A549 treated with AZD9567 at 1 μM for 4 hours (cell line): ENCODE results near the gene PROX2. TPM values are rescaled to one million over a fixed set of nuclear protein-coding genes. Genes with fewer than 3 reads are reported as not detected.

Source experiments
- total RNA-seq: library from RNA; stranded (reverse); fragments of 200-300 nt; extraction: Qiagen RNA extraction; gene quantifications from 5 replicates; pipeline ENCODE4 v1.2.3, GENCODE V29; 2022; ENCODE audit not compliant: insufficient read depth

The PROX2 gene, protein sequence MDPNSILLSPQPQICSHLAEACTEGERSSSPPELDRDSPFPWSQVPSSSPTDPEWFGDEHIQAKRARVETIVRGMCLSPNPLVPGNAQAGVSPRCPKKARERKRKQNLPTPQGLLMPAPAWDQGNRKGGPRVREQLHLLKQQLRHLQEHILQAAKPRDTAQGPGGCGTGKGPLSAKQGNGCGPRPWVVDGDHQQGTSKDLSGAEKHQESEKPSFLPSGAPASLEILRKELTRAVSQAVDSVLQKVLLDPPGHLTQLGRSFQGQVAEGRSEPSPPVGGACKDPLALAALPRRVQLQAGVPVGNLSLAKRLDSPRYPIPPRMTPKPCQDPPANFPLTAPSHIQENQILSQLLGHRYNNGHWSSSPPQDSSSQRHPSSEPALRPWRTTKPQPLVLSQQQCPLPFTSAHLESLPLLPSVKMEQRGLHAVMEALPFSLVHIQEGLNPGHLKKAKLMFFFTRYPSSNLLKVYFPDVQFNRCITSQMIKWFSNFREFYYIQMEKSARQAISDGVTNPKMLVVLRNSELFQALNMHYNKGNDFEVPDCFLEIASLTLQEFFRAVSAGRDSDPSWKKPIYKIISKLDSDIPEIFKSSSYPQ
- not detected in 5 replicates for total RNA-seq

DNA sequence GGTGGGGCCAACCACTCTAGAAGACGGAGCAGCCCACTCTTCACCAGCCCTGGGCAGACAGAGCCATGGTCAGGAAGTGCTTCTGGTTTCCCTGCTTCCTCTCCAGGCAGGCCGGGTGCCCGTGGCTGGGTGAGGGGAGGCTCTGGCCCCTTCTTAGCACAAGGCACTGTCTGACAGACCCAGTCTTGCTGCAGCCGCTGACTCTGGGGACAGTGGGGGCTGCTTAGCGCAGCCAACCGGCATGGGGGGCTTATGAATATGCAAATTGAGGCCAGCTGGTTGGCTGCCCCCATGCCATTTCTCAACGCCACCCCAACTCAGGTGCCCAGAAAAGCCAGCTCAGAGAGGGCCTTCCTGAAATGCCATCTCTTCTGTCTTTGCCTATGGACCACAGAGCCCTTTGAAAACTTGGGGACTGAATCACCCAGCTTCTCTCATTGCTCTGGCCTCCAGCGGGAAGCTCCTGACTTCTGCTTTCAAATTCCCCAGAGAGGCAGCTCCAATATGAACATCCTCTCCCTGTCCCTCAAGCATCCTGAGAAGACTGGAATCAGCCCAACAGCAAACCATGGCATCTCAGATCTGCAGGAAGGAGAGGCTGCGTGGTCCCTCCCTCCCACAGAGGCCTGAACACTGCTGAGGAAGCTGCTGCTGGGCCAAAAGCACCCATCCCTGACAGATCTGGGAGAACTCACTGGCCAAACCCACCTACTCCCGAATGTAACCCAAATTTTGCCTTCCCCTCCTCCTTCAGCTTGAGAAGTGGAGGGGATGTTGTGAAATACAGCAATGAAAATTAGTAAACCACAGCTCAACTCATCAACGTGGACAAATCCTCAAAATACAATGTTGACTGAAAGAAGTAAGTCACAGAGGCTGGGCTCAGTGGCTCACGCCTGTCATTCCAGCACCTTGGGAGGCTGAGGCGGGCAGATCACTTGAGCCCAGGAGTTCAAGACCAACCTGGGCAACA lies at the start of gene PROX2:
Gene PROX2 (minus strand): TSS at position 205 of the 973 bp plus-strand sequence. CDS start 12,311 bp downstream, outside the sequence.

DNA sequence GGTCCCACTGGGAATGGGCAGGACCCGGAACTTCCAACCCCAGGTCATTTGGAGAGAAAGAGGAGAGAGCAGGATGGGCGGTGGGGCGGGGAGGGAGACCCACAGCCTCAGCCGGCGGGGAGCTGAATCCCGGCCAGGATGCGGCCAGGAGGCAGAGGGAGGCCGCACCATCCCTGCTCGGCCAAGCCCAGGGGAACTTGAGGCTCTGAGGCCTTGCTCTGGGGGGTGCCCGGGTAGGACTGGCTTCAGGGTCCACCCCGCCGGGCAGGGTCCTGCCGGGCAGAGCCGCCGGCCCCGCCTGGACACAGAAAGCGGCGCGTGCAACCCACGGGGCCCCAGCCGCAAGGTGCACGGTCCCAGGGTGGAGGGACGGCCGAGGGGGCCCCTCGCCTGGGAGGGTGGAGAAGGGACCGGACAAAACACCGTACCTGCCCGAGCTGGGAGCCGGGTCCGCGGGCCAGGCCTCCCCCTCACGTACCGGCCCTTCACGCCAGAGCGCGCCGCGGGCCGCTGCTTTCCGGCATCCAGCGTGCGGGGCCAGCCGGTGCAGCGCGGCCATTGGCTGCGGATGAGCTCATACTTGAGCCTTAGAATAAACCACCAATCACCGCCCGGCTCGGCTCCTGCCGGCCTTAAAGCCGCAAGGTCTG lies 46.9 kb upstream of the PROX2 start, which contains the start of gene RPS6KL1:
Gene RPS6KL1 (minus strand): TSS at position 509 of the 650 bp plus-strand sequence. CDS start 1,719 bp downstream, outside the sequence.

DNA sequence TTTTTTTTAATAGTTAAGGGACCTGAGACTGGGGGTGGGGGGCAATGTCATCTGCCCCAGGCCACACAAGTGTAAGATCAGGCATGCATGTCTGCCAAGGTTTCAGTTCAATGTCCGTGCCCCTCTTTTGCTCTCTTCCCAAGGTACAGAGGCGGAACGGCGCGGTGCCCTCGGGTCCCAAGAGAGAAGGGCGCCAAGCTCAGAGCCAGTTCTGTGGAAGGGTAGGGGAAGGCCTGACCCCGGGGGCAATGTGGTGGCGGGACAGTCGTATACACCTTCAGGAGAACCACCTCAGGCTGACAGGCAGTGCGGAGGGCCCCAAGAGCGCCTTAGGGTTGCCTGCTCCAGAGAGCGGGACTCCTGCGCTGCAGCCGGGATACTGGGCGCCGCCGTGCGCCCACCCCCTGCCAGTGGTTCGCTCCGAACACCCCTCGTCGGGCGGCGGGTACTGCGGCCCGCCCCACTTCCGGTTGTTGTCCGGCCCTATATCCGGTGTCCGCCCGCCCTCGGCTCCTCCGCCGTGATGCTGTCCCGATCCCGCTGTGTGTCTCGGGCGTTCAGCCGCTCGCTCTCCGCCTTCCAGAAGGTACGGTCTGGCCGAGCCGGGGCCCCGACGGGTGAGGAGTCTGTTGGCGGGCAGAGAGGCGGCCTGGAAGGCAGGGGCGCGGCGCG lies 5.6 kb upstream of the PROX2 start, which contains the start of gene DLST:
Gene DLST (plus strand): TSS at position 486 of the 672 bp plus-strand sequence. CDS start 38 bp downstream, at position 524.

Other genes with a start within 250 kb of the PROX2 start
- gene AREL1, start 163.1 kb downstream of the PROX2 start, total RNA-seq: 19.8 to 27.4 TPM (median 25.8 TPM) in 5 replicates
- gene FCF1, start 163.0 kb downstream of the PROX2 start, total RNA-seq: 44.0 to 48.6 TPM (median 46.9 TPM) in 5 replicates
- 34.0 to 39.0 TPM (median 35.8 TPM) in 5 replicates for gene YLPM1, start 112.8 kb downstream of the PROX2 start, total RNA-seq
- gene DLST, start 5.8 kb upstream of the PROX2 start, total RNA-seq: 100 to 126 TPM (median 102 TPM) in 5 replicates
- 0.38 to 0.51 TPM (median 0.40 TPM) in 4 of 5 replicates, not detected in the other for gene RPS6KL1, start 47.1 kb upstream of the PROX2 start, total RNA-seq
- gene PGF, start 79.5 kb upstream of the PROX2 start, total RNA-seq: 3.0 to 5.3 TPM (median 4.1 TPM) in 5 replicates
- 81.7 to 98.3 TPM (median 84.0 TPM) in 5 replicates for gene EIF2B2, start 126.8 kb upstream of the PROX2 start, total RNA-seq
- 15.9 to 22.1 TPM (median 18.5 TPM) in 5 replicates for gene MLH3, start 175.3 kb upstream of the PROX2 start, total RNA-seq
- gene ACYP1, start 187.9 kb upstream of the PROX2 start, total RNA-seq: 21.9 to 27.6 TPM (median 26.0 TPM) in 5 replicates
- 2.6 to 6.9 TPM (median 3.6 TPM) in 5 replicates for gene ZC2HC1C, start 193.5 kb upstream of the PROX2 start, total RNA-seq